GM10266 (cell line): ENCODE data around the gene NATD1.

Experiments used
- DNase-seq: peaks from one replicate; pipeline ENCODE4 v3.0.0; 2012; ENCODE audit errors: extremely low spot score
- TF ChIP-seq, protein P1 (sequence below): IDR thresholded peaks from 2 replicates; pipeline ENCODE4 v1.5.1; 2012; ENCODE audit warnings: mild to moderate bottlenecking, low read depth; ENCODE audit not compliant: control insufficient read depth, insufficient read depth; ENCODE audit errors: missing control alignments

The NATD1 gene

DNA sequence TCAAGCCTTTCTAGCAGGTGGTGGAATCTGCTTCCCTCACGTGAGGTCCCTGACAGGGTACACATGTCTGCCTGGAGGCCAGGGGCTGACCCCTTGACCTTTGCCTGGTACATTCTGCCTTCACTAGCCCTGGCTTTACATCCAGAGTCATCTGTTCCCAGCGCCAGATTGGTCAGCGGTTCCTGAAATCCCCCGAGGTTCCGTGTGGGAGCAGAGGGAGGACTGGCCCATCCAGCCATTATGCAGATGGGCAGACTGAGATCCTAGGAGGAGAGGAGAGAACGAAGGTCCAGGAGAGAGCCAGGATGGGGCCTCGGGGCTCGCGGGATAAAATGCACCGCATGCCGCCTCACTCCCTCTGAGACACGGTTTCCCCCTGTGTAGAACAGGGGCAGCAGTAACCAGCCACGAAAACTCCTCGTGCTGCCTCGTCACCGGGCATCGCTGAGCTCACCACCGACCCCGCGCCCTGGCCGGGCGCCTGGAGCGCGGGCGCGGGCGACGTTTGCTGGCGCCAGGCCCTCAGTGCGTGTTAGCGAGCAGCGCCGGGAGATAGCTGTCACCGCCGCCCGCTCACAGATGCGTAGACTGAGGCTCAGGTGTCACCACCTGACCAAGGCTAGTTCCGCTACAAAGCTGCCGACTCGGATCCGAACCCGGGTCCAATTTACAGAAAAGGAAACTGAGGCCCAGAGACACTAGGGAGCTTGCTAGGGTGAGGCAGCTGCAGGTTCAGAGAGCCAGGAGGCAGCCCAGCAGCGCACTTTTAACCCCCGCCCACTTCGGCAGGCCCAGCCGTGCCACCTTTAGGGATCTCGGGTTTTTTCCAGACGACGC is 30.5 kb upstream of the NATD1 start:
- no peak for DNase-seq
- TF ChIP-seq, protein P1, sequence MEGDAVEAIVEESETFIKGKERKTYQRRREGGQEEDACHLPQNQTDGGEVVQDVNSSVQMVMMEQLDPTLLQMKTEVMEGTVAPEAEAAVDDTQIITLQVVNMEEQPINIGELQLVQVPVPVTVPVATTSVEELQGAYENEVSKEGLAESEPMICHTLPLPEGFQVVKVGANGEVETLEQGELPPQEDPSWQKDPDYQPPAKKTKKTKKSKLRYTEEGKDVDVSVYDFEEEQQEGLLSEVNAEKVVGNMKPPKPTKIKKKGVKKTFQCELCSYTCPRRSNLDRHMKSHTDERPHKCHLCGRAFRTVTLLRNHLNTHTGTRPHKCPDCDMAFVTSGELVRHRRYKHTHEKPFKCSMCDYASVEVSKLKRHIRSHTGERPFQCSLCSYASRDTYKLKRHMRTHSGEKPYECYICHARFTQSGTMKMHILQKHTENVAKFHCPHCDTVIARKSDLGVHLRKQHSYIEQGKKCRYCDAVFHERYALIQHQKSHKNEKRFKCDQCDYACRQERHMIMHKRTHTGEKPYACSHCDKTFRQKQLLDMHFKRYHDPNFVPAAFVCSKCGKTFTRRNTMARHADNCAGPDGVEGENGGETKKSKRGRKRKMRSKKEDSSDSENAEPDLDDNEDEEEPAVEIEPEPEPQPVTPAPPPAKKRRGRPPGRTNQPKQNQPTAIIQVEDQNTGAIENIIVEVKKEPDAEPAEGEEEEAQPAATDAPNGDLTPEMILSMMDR, result no peak

DNA sequence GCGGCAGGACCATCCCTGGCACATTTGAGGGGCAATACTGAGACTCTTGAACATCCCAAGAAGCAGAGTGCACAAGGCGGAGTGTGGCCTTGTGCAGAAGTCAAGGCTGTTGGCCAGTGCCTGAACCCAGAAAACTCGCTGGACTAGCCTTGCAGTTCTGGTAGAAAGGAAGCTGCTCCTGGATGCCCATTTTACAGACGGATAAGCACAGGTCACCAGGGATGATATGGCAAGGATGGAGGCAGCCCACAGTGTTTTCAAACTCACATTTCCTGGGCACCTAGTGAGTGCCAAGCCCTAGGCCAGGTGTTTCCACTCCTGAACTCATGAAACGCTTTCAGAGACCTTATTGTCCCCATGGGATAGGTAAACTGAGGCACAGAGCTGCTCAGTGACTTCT is 29.6 kb upstream of the NATD1 start:
- TF ChIP-seq, protein P1, result no peak
- no peak for DNase-seq

GRCh38 chr17:21282231-21282630 is 29.0 kb upstream of the NATD1 start:
- TF ChIP-seq, protein P1, result no peak
- DNase-seq, result no peak

GRCh38 chr17:21280081-21280518 is 26.9 kb upstream of the NATD1 start:
- DNase-seq, result peak; percentile 90

GRCh38 chr17:21279582-21279981 is 26.4 kb upstream of the NATD1 start:
- no peak for DNase-seq
- TF ChIP-seq, protein P1, result no peak

More at GRCh38 chr17:21280081-21280518, 26.9 kb upstream of the NATD1 start:
- TF ChIP-seq, protein P1, result peak; percentile 99

- TF ChIP-seq, protein P1, result no peak
- DNase-seq, result no peak
Observed at GRCh38 chr17:21279198-21279535, 26.0 kb upstream of the NATD1 start.

GRCh38 chr17:21278450-21279197 is 25.4 kb upstream of the NATD1 start:
- DNase-seq, result no peak
- TF ChIP-seq, protein P1, result no peak
